Neuronal stem cell (in vitro differentiated cells): Measurements from ENCODE around the gene LCE2B.
"Not testable (repeated sequence)": the region's sequence is repeated elsewhere in the genome, so short reads cannot be mapped to it uniquely, and the experiment has no call there.

Experiments used
- DNase-seq: peaks from one replicate; pipeline ENCODE4 v3.0.0-alpha.2; 2013; ENCODE audit warnings: low spot score
- H2AFZ ChIP-seq: one replicate; pipeline ENCODE4 v1.6.1; 2013; ENCODE audit warnings: mild to moderate bottlenecking, low read length, inconsistent platforms
- H2AK5ac ChIP-seq: 2 replicates; pipeline ENCODE4 v1.6.1; 2013; ENCODE audit warnings: low read depth, mild to moderate bottlenecking, inconsistent platforms, low read length, moderate library complexity, mixed read lengths
- H2BK120ac ChIP-seq: 2 replicates; pipeline ENCODE4 v1.6.1; 2013; ENCODE audit warnings: low read depth, mild to moderate bottlenecking, inconsistent platforms, low read length, moderate library complexity, mixed read lengths
- H2BK12ac ChIP-seq: one replicate; pipeline ENCODE4 v1.6.1; 2013; ENCODE audit warnings: low read length, inconsistent platforms
- H2BK15ac ChIP-seq: 2 replicates; pipeline ENCODE4 v1.6.1; 2013; ENCODE audit warnings: mild to moderate bottlenecking, low read length, inconsistent platforms, mixed read lengths
- H2BK5ac ChIP-seq: one replicate; pipeline ENCODE4 v1.6.1; 2013; ENCODE audit warnings: inconsistent platforms, mild to moderate bottlenecking, low read length, moderate library complexity
- H3K14ac ChIP-seq: one replicate; pipeline ENCODE4 v1.6.1; 2013; ENCODE audit warnings: low read length, inconsistent platforms
- H3K18ac ChIP-seq: 2 replicates; pipeline ENCODE4 v1.6.1; 2013; ENCODE audit warnings: low read length, inconsistent platforms
- H3K23ac ChIP-seq: 2 replicates; pipeline ENCODE4 v1.6.1; 2013; ENCODE audit warnings: low read depth, mild to moderate bottlenecking, mixed read lengths, low read length, inconsistent platforms; ENCODE audit not compliant: poor library complexity
- H3K27ac ChIP-seq: replicated peaks from 3 replicates; pipeline ENCODE4 v1.5.1; 2013; ENCODE audit warnings: low read length, inconsistent platforms
- H3K27me3 ChIP-seq, 3 experiments: 2 replicates each; pipeline ENCODE4 v1.6.1; 2013; ENCODE audit warnings: low read length in 3 of 3, mild to moderate bottlenecking in 2 of 3, inconsistent platforms in 1 of 3, low read depth in 1 of 3, mixed read lengths in 1 of 3, moderate library complexity in 1 of 3; ENCODE audit not compliant: control insufficient read depth in 3 of 3, insufficient read depth in 3 of 3
- H3K36me3 ChIP-seq, 2 donors: replicated peaks in 1 of 2; 2 replicates each; pipeline ENCODE4 v1.6.1; 2013; ENCODE audit warnings: low read length in 2 of 2; ENCODE audit not compliant: control insufficient read depth in 2 of 2, insufficient read depth in 2 of 2
- H3K4ac ChIP-seq: 2 replicates; pipeline ENCODE4 v1.6.1; 2013; ENCODE audit warnings: inconsistent platforms, mild to moderate bottlenecking, low read length, moderate library complexity
- H3K4me1 ChIP-seq, 2 donors: 1 replicate in 1 of 2; 2 replicates in 1 of 2; pipeline ENCODE4 v1.6.1; 2013; ENCODE audit warnings: low read length in 2 of 2, low read depth in 1 of 2; ENCODE audit not compliant: control insufficient read depth in 2 of 2, insufficient read depth in 1 of 2
- H3K4me2 ChIP-seq: one replicate; pipeline ENCODE4 v1.6.1; 2013; ENCODE audit warnings: mild to moderate bottlenecking, low read length, inconsistent platforms; ENCODE audit not compliant: insufficient read depth, poor library complexity, severe bottlenecking
- H3K4me3 ChIP-seq, 2 donors: 2 replicates each; pipeline ENCODE4 v1.5.1; 2013; ENCODE audit warnings: low read length in 2 of 2, mild to moderate bottlenecking in 2 of 2, inconsistent platforms in 1 of 2, moderate library complexity in 1 of 2
- H3K79me1 ChIP-seq: one replicate; pipeline ENCODE4 v1.6.1; 2013; ENCODE audit warnings: low read depth, mild to moderate bottlenecking, inconsistent platforms, low read length, moderate library complexity
- H3K9ac ChIP-seq: one replicate; pipeline ENCODE4 v1.6.1; 2013; ENCODE audit warnings: mild to moderate bottlenecking, low read depth, low read length, inconsistent platforms; ENCODE audit not compliant: poor library complexity
- H3K9me3 ChIP-seq, 2 donors: replicated peaks in 1 of 2; 2 replicates each; pipeline versions ENCODE3 to v1.6.1; 2013; ENCODE audit warnings: low read length in 2 of 2, mild to moderate bottlenecking in 2 of 2, inconsistent platforms in 1 of 2, low read depth in 1 of 2, mixed read lengths in 1 of 2, moderate library complexity in 1 of 2; ENCODE audit not compliant: control insufficient read depth in 2 of 2, insufficient read depth in 1 of 2
- H4K8ac ChIP-seq: one replicate; pipeline ENCODE4 v1.6.1; 2013; ENCODE audit warnings: low read depth, mild to moderate bottlenecking, inconsistent platforms, low read length, moderate library complexity
- H4K91ac ChIP-seq: one replicate; pipeline ENCODE4 v1.6.1; 2013; ENCODE audit warnings: low read length, low read depth, mild to moderate bottlenecking, inconsistent platforms; ENCODE audit not compliant: poor library complexity
- WGBS, 2 donors: extraction: QIAGEN DNeasy Blood & Tissue Kit; methylation state at CpG; one replicate each; pipeline ENCODE4 v1.1.7; 2013; ENCODE audit warnings: missing lambda C conversion rate in 2 of 2, mixed read lengths in 1 of 2; ENCODE audit not compliant: insufficient read length in 2 of 2, insufficient replicate concordance in 1 of 2; ENCODE audit errors: extremely low coverage in 2 of 2; 5-methylcytosine and 5-hydroxymethylcytosine counted together

Gene LCE2B

DNA sequence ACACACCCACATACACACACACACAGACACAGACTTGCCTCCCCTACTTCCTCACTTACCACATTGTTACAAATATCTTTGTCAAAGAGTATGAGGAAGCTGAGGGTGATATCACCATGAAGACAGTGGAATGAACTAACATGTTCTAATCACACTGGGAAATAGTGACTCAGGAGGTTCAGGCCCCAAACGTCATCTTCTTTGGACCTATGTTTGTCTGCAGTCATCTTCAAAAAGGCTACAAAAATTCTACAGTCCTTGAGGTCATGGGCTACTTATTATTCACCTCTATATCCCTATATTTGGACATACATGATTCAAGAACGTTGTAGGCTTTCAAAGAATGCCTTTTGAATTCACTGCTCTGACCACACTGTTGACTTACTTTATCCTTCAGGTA lies 12.9 kb upstream of the LCE2B start:
- Histone ChIP-seq H3K23ac (no peak overlapping the region), H3K9ac (no peak overlapping the region), H4K8ac (no peak overlapping the region), H2AK5ac (no peak overlapping the region), H3K4me3 (no peak overlapping the region), H3K27ac (no peak overlapping the region), H3K18ac (no peak overlapping the region), H2BK12ac (no peak overlapping the region), H3K4me1 (no peaks in the 10 kb centered on the region), H3K4me2 (no peak overlapping the region), H2AFZ (no peak overlapping the region), H3K36me3 (no peaks in the 10 kb centered on the region), H3K14ac (no peak overlapping the region), H3K9me3 (peaks cover 0 to 11% of the 10 kb centered on the region in 2 donors), H2BK15ac (no peak overlapping the region), H3K27me3 (peaks cover 0 to 2% (median 0%) of the 10 kb centered on the region in 3 experiments), H2BK120ac (no peak overlapping the region), H2BK5ac (no peak overlapping the region), H3K79me1 (no peaks in the 10 kb centered on the region), H4K91ac (no peak overlapping the region), H3K4ac (no peak overlapping the region)
- WGBS, 2 donors = no CpG with 5 or more reads among the region's 2 CpGs
- DNase-seq = no peak

DNA sequence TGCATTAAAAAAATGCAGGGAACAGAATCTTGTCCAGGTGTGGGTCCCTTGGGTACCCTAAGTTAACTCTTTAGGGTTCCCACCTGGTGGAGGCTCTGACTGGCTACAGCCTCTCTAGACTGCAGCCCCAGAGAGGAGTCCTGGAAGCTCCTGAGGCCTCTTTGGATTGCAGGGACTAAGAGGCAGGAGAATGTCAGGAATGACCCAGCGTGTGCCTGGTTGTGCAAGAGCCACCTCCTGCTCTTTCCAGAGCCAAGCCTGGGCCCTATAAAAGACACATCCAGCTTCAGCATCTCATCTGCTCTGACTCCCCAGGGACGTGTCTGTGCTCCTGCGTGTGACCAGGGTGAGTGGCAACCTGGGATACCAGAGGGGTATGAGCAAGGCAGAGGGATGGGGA lies 10.9 kb upstream of the LCE2B start, which contains the start of gene LCE2C:
TSS of gene LCE2C (plus strand) at position 297 of the 400 bp plus-strand sequence. CDS start 737 bp downstream, outside the sequence.
- H3K9me3 ChIP-seq = peaks cover 0 to 18% of the 10 kb centered on the region in 2 donors
- H2AK5ac ChIP-seq, H4K91ac ChIP-seq, H2AFZ ChIP-seq, H3K18ac ChIP-seq, H3K27me3 ChIP-seq, H3K36me3 ChIP-seq, H3K9ac ChIP-seq, H2BK15ac ChIP-seq, H3K27ac ChIP-seq, H3K23ac ChIP-seq, H2BK120ac ChIP-seq, H4K8ac ChIP-seq, H3K79me1 ChIP-seq, H3K14ac ChIP-seq, H2BK5ac ChIP-seq, H3K4ac ChIP-seq, H3K4me3 ChIP-seq, DNase-seq, H3K4me1 ChIP-seq, H2BK12ac ChIP-seq, H3K4me2 ChIP-seq: not testable (repeated sequence)
- no CpG with 5 or more reads among the region's 3 CpGs for WGBS, 2 donors

DNA sequence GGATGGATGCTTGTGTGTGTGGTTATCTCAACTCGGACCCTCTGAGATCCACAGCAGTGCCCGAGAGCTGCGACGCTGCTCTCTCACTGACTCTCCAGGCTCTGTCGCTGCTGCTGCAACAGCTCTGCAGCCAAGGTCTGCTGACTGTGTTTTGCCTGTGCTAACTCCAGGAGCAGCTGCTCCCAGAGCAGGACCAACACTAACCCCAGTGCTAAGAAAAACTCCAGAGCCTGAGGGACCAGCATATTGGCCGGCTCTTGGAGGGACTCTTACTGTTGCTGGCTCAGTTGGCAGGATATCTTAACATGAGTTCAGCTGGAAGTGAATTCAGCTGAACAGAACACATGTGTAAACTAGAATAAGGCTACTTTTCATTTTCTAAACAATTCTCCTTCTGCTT lies 6.5 kb upstream of the LCE2B start:
- Histone ChIP-seq H3K4me2 (no peak overlapping the region), H2BK120ac (no peak overlapping the region), H4K91ac (no peak overlapping the region), H3K79me1 (no peaks in the 10 kb centered on the region), H3K27me3 (peaks cover 0 to 6% (median 0%) of the 10 kb centered on the region in 3 experiments), H3K36me3 (no peaks in the 10 kb centered on the region), H2BK12ac (no peak overlapping the region), H2BK5ac (no peak overlapping the region), H3K14ac (no peak overlapping the region), H4K8ac (no peak overlapping the region), H3K18ac (no peak overlapping the region), H3K9ac (no peak overlapping the region), H2BK15ac (no peak overlapping the region), H3K4ac (no peak overlapping the region), H2AK5ac (no peak overlapping the region), H3K4me1 (no peaks in the 10 kb centered on the region), H3K27ac (no peak overlapping the region), H3K23ac (no peak overlapping the region), H3K4me3 (no peak overlapping the region), H2AFZ (no peak overlapping the region), H3K9me3 (peaks cover 0 to 13% of the 10 kb centered on the region in 2 donors)
- DNase-seq = no peak
- no CpG with 5 or more reads among the region's 6 CpGs for whole genome bisulfite sequencing, 2 donors

DNA sequence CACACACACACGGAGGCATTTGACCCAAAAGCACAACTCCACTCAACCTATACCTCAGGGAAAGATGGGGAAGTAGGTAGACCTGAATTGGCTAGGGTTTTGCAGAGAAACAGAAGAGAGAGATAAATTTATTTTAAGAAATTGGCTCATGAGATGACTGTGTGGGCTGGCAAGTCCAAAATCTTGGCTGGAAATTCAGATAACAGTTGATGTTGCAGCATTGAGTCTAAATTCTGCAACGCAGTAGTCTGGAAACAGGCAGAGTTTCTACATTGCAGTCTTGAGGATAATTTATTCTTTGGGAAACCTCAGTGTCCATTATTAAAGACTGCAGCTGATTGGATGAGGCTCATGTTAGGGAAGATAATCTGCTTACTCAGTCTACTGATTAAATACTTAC lies 4.3 kb upstream of the LCE2B start:
- no peak overlapping the region for H2BK12ac ChIP-seq
- H2AK5ac ChIP-seq = no peak overlapping the region
- H3K4me3 ChIP-seq = no peak overlapping the region
- H3K27ac ChIP-seq = no peak overlapping the region
- no peaks in the 10 kb centered on the region for H3K79me1 ChIP-seq
- H3K36me3 ChIP-seq = no peaks in the 10 kb centered on the region
- no peak overlapping the region for H3K14ac ChIP-seq
- H2AFZ ChIP-seq = no peak overlapping the region
- H3K18ac ChIP-seq = no peak overlapping the region
- H3K27me3 ChIP-seq = peaks cover 0 to 6% (median 0%) of the 10 kb centered on the region in 3 experiments
- H4K8ac ChIP-seq = no peak overlapping the region
- no peak overlapping the region for H2BK15ac ChIP-seq
- WGBS, 2 donors = no CpG with 5 or more reads among the region's 2 CpGs
- H3K9me3 ChIP-seq = peaks cover 0 to 15% of the 10 kb centered on the region in 2 donors
- H2BK120ac ChIP-seq = no peak overlapping the region
- H3K4me1 ChIP-seq = no peaks in the 10 kb centered on the region
- H3K4me2 ChIP-seq = no peak overlapping the region
- no peak overlapping the region for H3K23ac ChIP-seq
- H2BK5ac ChIP-seq = no peak overlapping the region
- no peak overlapping the region for H3K4ac ChIP-seq
- no peak overlapping the region for H4K91ac ChIP-seq
- H3K9ac ChIP-seq = no peak overlapping the region
- no peak for DNase-seq
